Neural cell (in vitro differentiated cells): ENCODE measurements around the gene FOXS1. TPM values are rescaled to one million over a fixed set of nuclear protein-coding genes. Genes with fewer than 3 reads are reported as not detected.

ENCODE experiments used
- H2AFZ ChIP-seq: fragments of 200-600, 300-800 bp; sonication (generic), shearing (Covaris generic); 2 replicates; pipeline ENCODE4 v1.6.0; 2014; ENCODE audit warnings: low read depth, mild to moderate bottlenecking, antibody characterized with exemption, low read length, moderate library complexity
- H3F3A ChIP-seq: fragments of 200-600 bp; shearing (Covaris generic); 2 replicates; pipeline ENCODE4 v1.6.1; 2016; ENCODE audit warnings: mild to moderate bottlenecking, moderate library complexity, mixed read lengths, antibody characterized with exemption, low read length; ENCODE audit not compliant: insufficient read depth, poor library complexity, severe bottlenecking
- H3K27ac ChIP-seq: fragments of 200-600, 300-800 bp; sonication (generic), shearing (Covaris generic); 2 replicates; pipeline ENCODE4 v1.5.1; 2014; ENCODE audit warnings: mild to moderate bottlenecking, low read length, moderate library complexity
- H3K27me3 ChIP-seq: fragments of 300-800, 200-600 bp; sonication (generic), shearing (Covaris generic); 2 replicates; pipeline ENCODE4 v1.6.0; 2014; ENCODE audit warnings: mild to moderate bottlenecking, low read depth, low read length, moderate library complexity; ENCODE audit not compliant: insufficient read depth
- H3K36me3 ChIP-seq: fragments of 300-800, 200-600 bp; sonication (generic), shearing (Covaris generic); 2 replicates; pipeline ENCODE4 v1.5.1; 2014; ENCODE audit warnings: mild to moderate bottlenecking, antibody characterized with exemption, low read length, moderate library complexity; ENCODE audit not compliant: insufficient read depth
- H3K4me2 ChIP-seq: fragments of 300-800, 200-600 bp; sonication (generic), shearing (Covaris generic); 2 replicates; pipeline ENCODE4 v1.6.0; 2014; ENCODE audit warnings: mild to moderate bottlenecking, low read length
- H3K4me3 ChIP-seq: fragments of 300-800, 200-600 bp; sonication (generic), shearing (Covaris generic); 2 replicates; pipeline ENCODE4 v1.5.1; 2014; ENCODE audit warnings: mild to moderate bottlenecking, low read length, moderate library complexity
- H3K79me2 ChIP-seq: fragments of 200-600 bp; shearing (Covaris generic); replicated peaks from 2 replicates; pipeline ENCODE4 v1.6.0; 2014; ENCODE audit warnings: mild to moderate bottlenecking, low read length, moderate library complexity; ENCODE audit not compliant: insufficient read depth
- H3K9ac ChIP-seq: fragments of 300-800, 200-600 bp; sonication (generic), shearing (Covaris generic); 2 replicates; pipeline ENCODE4 v1.6.1; 2016; ENCODE audit warnings: mild to moderate bottlenecking, low read length, mixed read lengths
- H3K9me2 ChIP-seq: fragments of 200-600 bp; shearing (Covaris generic); 2 replicates; pipeline ENCODE4 v1.6.1; 2016; ENCODE audit warnings: mild to moderate bottlenecking, low read length, mixed read lengths; ENCODE audit not compliant: insufficient read depth
- H3K9me3 ChIP-seq: fragments of 200-600, 300-800 bp; sonication (generic), shearing (Covaris generic); 2 replicates; pipeline ENCODE4 v1.6.1; 2016; ENCODE audit warnings: mild to moderate bottlenecking, mixed run types, low read length, moderate library complexity, mixed read lengths
- H4K20me1 ChIP-seq: fragments of 200-600 bp; shearing (Covaris generic); 2 replicates; pipeline ENCODE4 v1.6.1; 2016; ENCODE audit warnings: mild to moderate bottlenecking, mixed run types; ENCODE audit not compliant: insufficient read depth
- CTCF ChIP-seq: fragments of 450-650 bp; IDR thresholded peaks from 2 replicates; pipeline ENCODE4 v1.5.1; 2014; ENCODE audit warnings: antibody characterized with exemption, mild to moderate bottlenecking, moderate library complexity; ENCODE audit not compliant: poor library complexity, severe bottlenecking
- EP300 ChIP-seq: fragments of 450-650 bp; conservative IDR thresholded peaks from 2 replicates; pipeline ENCODE4 v1.6.1; 2014; ENCODE audit warnings: antibody characterized with exemption, mild to moderate bottlenecking, moderate library complexity; ENCODE audit not compliant: poor library complexity, severe bottlenecking
- EZH2 ChIP-seq: fragments of 200-600, 300-800 bp; shearing (Covaris generic), sonication (generic); IDR thresholded peaks from 2 replicates; pipeline ENCODE4 v1.6.1; 2014; ENCODE audit warnings: antibody characterized with exemption, low read length, borderline replicate concordance, mild to moderate bottlenecking; ENCODE audit not compliant: insufficient read depth, poor library complexity, severe bottlenecking
- MXI1 ChIP-seq: fragments of 450-650 bp; conservative IDR thresholded peaks from 2 replicates; pipeline ENCODE4 v1.6.1; 2014; ENCODE audit warnings: antibody characterized with exemption, mild to moderate bottlenecking; ENCODE audit not compliant: poor library complexity, severe bottlenecking
- POLR2AphosphoS5 ChIP-seq: IDR thresholded peaks from 2 replicates; pipeline ENCODE4 v1.6.1; 2012
- RAD21 ChIP-seq: fragments of 450-650 bp; conservative IDR thresholded peaks from 2 replicates; pipeline ENCODE4 v1.6.1; 2014; ENCODE audit warnings: antibody characterized with exemption, mild to moderate bottlenecking, moderate library complexity
- REST ChIP-seq: IDR thresholded peaks from 2 replicates; pipeline ENCODE4 v1.6.1; 2012; ENCODE audit warnings: borderline replicate concordance
- SMC3 ChIP-seq: fragments of 450-650 bp; conservative IDR thresholded peaks from 2 replicates; pipeline ENCODE4 v1.6.1; 2014; ENCODE audit warnings: antibody characterized with exemption, mild to moderate bottlenecking, moderate library complexity; ENCODE audit not compliant: poor library complexity
- TAF1 ChIP-seq: IDR thresholded peaks from 2 replicates; pipeline ENCODE4 v1.6.1; 2012; ENCODE audit warnings: low read depth
- polyA plus RNA-seq: library from polyadenylated mRNA; depleted of rRNA; stranded (reverse); fragments of >200 nt; gene quantifications from 2 replicates; pipeline ENCODE4 v1.2.3, GENCODE V29; 2014

The FOXS1 gene
- polyA plus RNA-seq, 1 donor from 2014 or later: not detected

GRCh38 chr20:31818376-31818908 lies 27.0 kb downstream of the FOXS1 start:
- Histone ChIP-seq H3K9me2 (no peaks in the 10 kb centered on the region), H3K27me3 (no peaks in the 10 kb centered on the region), H3K27ac (no peak overlapping the region), H3K79me2 (no peaks in the 10 kb centered on the region), H4K20me1 (no peaks in the 10 kb centered on the region), H3F3A (no peaks in the 10 kb centered on the region), H3K4me2 (no peak overlapping the region), H2AFZ (no peak overlapping the region), H3K36me3 (no peaks in the 10 kb centered on the region), H3K9ac (no peak overlapping the region), H3K4me3 (no peak overlapping the region), H3K9me3 (no peaks in the 10 kb centered on the region)
- TF ChIP-seq TAF1 (no peak), RAD21 (no peak), SMC3 (no peak), MXI1 (no peak), EZH2 (no peak), CTCF (no peak), REST (no peak), POLR2AphosphoS5 (no peak), EP300 (no peak)

DNA sequence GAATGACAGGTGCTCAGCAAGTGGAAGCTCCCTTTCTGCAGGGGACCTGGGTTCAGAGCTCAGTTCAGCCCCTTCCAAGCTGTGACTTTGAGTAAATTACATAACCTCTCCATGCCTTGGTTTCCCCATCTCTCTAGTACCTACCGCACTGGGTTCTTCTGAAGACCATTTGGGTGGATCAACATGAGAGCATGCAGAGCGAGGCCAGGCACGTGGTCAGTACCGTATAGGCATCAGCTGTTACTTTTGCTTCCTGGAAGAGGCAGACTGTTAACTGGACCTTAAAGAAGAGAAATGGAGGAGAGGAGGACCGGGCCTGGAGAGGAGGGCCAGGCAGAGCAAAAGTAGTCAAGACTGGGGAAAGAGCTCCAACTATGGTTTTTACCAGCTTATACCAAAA lies 27.9 kb downstream of the FOXS1 start:
- Histone ChIP-seq H3K9me2 (no peaks in the 10 kb centered on the region), H2AFZ (no peak overlapping the region), H3K27ac (no peak overlapping the region), H3F3A (no peaks in the 10 kb centered on the region), H3K4me3 (no peak overlapping the region), H3K9ac (no peak overlapping the region), H4K20me1 (no peaks in the 10 kb centered on the region), H3K9me3 (no peaks in the 10 kb centered on the region), H3K36me3 (no peaks in the 10 kb centered on the region), H3K27me3 (no peaks in the 10 kb centered on the region), H3K79me2 (no peaks in the 10 kb centered on the region), H3K4me2 (no peak overlapping the region)
- TF ChIP-seq TAF1: no peak

DNA sequence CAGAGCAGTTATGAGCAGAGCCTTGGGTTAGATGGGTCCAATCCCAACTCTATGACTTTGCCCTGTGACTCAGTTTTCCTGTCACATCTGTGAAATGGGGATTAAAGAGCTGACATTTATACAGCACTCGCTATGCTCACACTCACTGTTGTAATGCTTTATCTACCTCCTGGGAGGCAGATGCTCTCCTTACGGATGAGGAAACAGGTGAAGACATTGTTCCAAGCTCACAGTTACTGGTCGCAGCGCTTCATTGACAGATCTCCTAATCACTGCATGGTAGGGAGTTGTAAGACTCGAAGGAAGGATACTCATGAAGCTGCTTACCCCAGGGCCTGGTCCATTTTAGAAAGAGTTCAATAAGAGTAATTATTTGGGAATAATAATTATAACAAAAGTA lies 29.2 kb downstream of the FOXS1 start:
- H3K79me2 ChIP-seq: no peaks in the 10 kb centered on the region
- H3K9ac ChIP-seq: no peak overlapping the region
- H3K4me2 ChIP-seq: no peak overlapping the region
- H3F3A ChIP-seq: no peaks in the 10 kb centered on the region
- TF ChIP-seq EP300 (no peak), EZH2 (no peak), TAF1 (no peak), RAD21 (no peak), POLR2AphosphoS5 (no peak), SMC3 (no peak), CTCF (no peak), MXI1 (no peak), REST (no peak)
- no peaks in the 10 kb centered on the region for H4K20me1 ChIP-seq
- no peaks in the 10 kb centered on the region for H3K36me3 ChIP-seq
- H3K4me3 ChIP-seq: no peak overlapping the region
- no peaks in the 10 kb centered on the region for H3K27me3 ChIP-seq
- no peaks in the 10 kb centered on the region for H3K9me2 ChIP-seq
- H3K9me3 ChIP-seq: no peaks in the 10 kb centered on the region
- H2AFZ ChIP-seq: no peak overlapping the region
- no peak overlapping the region for H3K27ac ChIP-seq
